Occipital lobe (tissue), 2 donors: Measurements from ENCODE around the gene C10orf120. TPM values are rescaled to one million over a fixed set of nuclear protein-coding genes. Genes with fewer than 3 reads are reported as not detected.
A peak's percentile ranks its signal among the peaks of the same experiment; 100 is the strongest.

ENCODE experiments used
- DNase-seq: peaks from one replicate; lab custom pipeline; 2025; lab: John Stamatoyannopoulos, UW
- total RNA-seq: library from RNA; depleted of rRNA; stranded (reverse); fragments of >200 nt; gene quantifications from one replicate; pipeline ENCODE4 v1.2.3, GENCODE V29; 2014

Gene C10orf120
- total RNA-seq, 1 donor from 2014 or later, result not detected

GRCh38 chr10:122703483-122704448 lies 4.1 kb upstream of the C10orf120 start:
- peak; percentile 42 for DNase-seq

- no peak for DNase-seq
Measured at GRCh38 chr10:122702275-122702674, 2.6 kb upstream of the C10orf120 start.

- DNase-seq, result no peak
Measured at GRCh38 chr10:122701652-122702051, 2.0 kb upstream of the C10orf120 start.

- no peak for DNase-seq
Measured at GRCh38 chr10:122696687-122697086, 3.0 kb downstream of the C10orf120 start.

- DNase-seq, result no peak
Measured at GRCh38 chr10:122692744-122693143, 6.9 kb downstream of the C10orf120 start.

- no peak for DNase-seq
Measured at GRCh38 chr10:122689146-122689820, 10.4 kb downstream of the C10orf120 start.

- no peak for DNase-seq
Measured at GRCh38 chr10:122688293-122688989, 11.2 kb downstream of the C10orf120 start.

- no peak for DNase-seq
Measured at GRCh38 chr10:122682522-122682921, 17.1 kb downstream of the C10orf120 start.

- no peak for DNase-seq
Measured at GRCh38 chr10:122678266-122678665, 21.4 kb downstream of the C10orf120 start.

- no peak for DNase-seq
Measured at GRCh38 chr10:122675278-122675677, 24.4 kb downstream of the C10orf120 start.

GRCh38 chr10:122674781-122675180 lies 24.9 kb downstream of the C10orf120 start:
- no peak for DNase-seq

GRCh38 chr10:122673731-122674130 lies 25.9 kb downstream of the C10orf120 start:
- no peak for DNase-seq

- no peak for DNase-seq
Measured at GRCh38 chr10:122673269-122673668, 26.4 kb downstream of the C10orf120 start.

- DNase-seq, result no peak
Measured at GRCh38 chr10:122672655-122673054, 27.0 kb downstream of the C10orf120 start.

- DNase-seq, result no peak
Measured at GRCh38 chr10:122671355-122671754, 28.3 kb downstream of the C10orf120 start.

GRCh38 chr10:122669842-122670241 lies 29.8 kb downstream of the C10orf120 start:
- DNase-seq, result no peak

- no peak for DNase-seq
Measured at GRCh38 chr10:122669045-122669444, 30.6 kb downstream of the C10orf120 start.

- DNase-seq, result no peak
Measured at GRCh38 chr10:122665946-122666345, 33.7 kb downstream of the C10orf120 start.

GRCh38 chr10:122665329-122665860 lies 34.3 kb downstream of the C10orf120 start:
- DNase-seq, result no peak

- DNase-seq, result no peak
Measured at GRCh38 chr10:122664501-122664900, 35.1 kb downstream of the C10orf120 start.

GRCh38 chr10:122663516-122664130 lies 36.0 kb downstream of the C10orf120 start:
- no peak for DNase-seq
